CD14-positive monocyte (primary cell): ENCODE data around the gene SPPL3. TPM values are rescaled to one million over a fixed set of nuclear protein-coding genes. Genes with fewer than 3 reads are reported as not detected.
A peak's percentile ranks its signal among the peaks of the same experiment; 100 is the strongest.

ENCODE experiments used
- DNase-seq, 3 donors: peaks; one replicate each; pipeline ENCODE4 v3.0.0-alpha.2; 2011 to 2022
- H2AFZ ChIP-seq: 2 replicates; pipeline ENCODE4 v1.6.0; 2012; ENCODE audit warnings: mild to moderate bottlenecking, low read depth, low read length, inconsistent platforms; ENCODE audit not compliant: insufficient read depth, poor library complexity, severe bottlenecking
- H3K27ac ChIP-seq, 2 donors: 1 replicate in 1 of 2; 2 replicates in 1 of 2; pipeline ENCODE4 v1.5.1; 2012 to 2013; ENCODE audit warnings: low read length in 2 of 2, control low read depth in 1 of 2, inconsistent platforms in 1 of 2, low read depth in 1 of 2, mild to moderate bottlenecking in 1 of 2
- H3K27me3 ChIP-seq, 2 donors: one replicate each; pipeline versions ENCODE4 v1.6.0 to v1.6.1; 2011 to 2013; ENCODE audit warnings: low read length in 2 of 2; ENCODE audit not compliant: control insufficient read depth in 2 of 2, insufficient read depth in 2 of 2
- H3K36me3 ChIP-seq, 2 donors: replicated peaks in 1 of 2; 1 replicate in 1 of 2; 2 replicates in 1 of 2; pipeline versions ENCODE4 v1.5.1 to v1.6.1; 2012 to 2013; ENCODE audit warnings: low read length in 2 of 2, control low read depth in 1 of 2, inconsistent platforms in 1 of 2, mild to moderate bottlenecking in 1 of 2; ENCODE audit not compliant: insufficient read depth in 2 of 2, control insufficient read depth in 1 of 2
- H3K4me1 ChIP-seq, 2 donors: 1 replicate in 1 of 2; 2 replicates in 1 of 2; pipeline versions ENCODE4 v1.5.1 to v1.6.1; 2012 to 2013; ENCODE audit warnings: low read length in 2 of 2, control low read depth in 1 of 2, inconsistent platforms in 1 of 2, mild to moderate bottlenecking in 1 of 2, moderate library complexity in 1 of 2; ENCODE audit not compliant: insufficient read depth in 2 of 2, control insufficient read depth in 1 of 2
- H3K4me2 ChIP-seq: replicated peaks from 2 replicates; pipeline ENCODE3; 2012; ENCODE audit warnings: low read length, moderate library complexity, mild to moderate bottlenecking; ENCODE audit not compliant: poor library complexity, severe bottlenecking; ENCODE audit errors: extremely low read depth
- H3K4me3 ChIP-seq, 3 experiments: fragments of 200-600 bp in 1 of 3; sonication (generic) in 1 of 3; replicated peaks in 1 of 3; 1 replicate in 2 of 3; 2 replicates in 1 of 3; pipeline ENCODE4 v1.5.1; 2011 to 2013; ENCODE audit warnings: low read length in 3 of 3, mild to moderate bottlenecking in 3 of 3, control low read depth in 2 of 3, low read depth in 2 of 3, inconsistent platforms in 1 of 3, moderate library complexity in 1 of 3
- H3K79me2 ChIP-seq: 2 replicates; pipeline ENCODE4 v1.6.0; 2012; ENCODE audit warnings: mild to moderate bottlenecking, control low read depth, inconsistent platforms, low read length, moderate library complexity; ENCODE audit not compliant: insufficient read depth
- H3K9ac ChIP-seq: 2 replicates; pipeline ENCODE4 v1.6.0; 2017; ENCODE audit warnings: low read length, mild to moderate bottlenecking; ENCODE audit not compliant: insufficient read depth, poor library complexity, severe bottlenecking
- H3K9me3 ChIP-seq, 2 donors: replicated peaks in 1 of 2; 1 replicate in 1 of 2; 2 replicates in 1 of 2; pipeline versions ENCODE4 v1.5.1 to v1.6.1; 2012 to 2013; ENCODE audit warnings: low read length in 2 of 2, control low read depth in 1 of 2; ENCODE audit not compliant: control insufficient read depth in 1 of 2, insufficient read depth in 1 of 2
- H4K20me1 ChIP-seq: 2 replicates; pipeline ENCODE4 v1.6.0; 2012; ENCODE audit warnings: mild to moderate bottlenecking, low read length, control low read depth, moderate library complexity; ENCODE audit not compliant: insufficient read depth
- H3K27ac Mint-ChIP-seq, 7 donors: one replicate each; pipeline ENCODE4 v1.8.0; 2020; ENCODE audit warnings: mild to moderate bottlenecking in 7 of 7, mixed read lengths in 7 of 7, moderate library complexity in 6 of 7, inconsistent platforms in 2 of 7
- H3K27me3 Mint-ChIP-seq, 3 donors: one replicate each; pipeline ENCODE4 v1.8.0; 2021 to 2022; ENCODE audit warnings: low read depth in 3 of 3, mild to moderate bottlenecking in 3 of 3, mixed read lengths in 3 of 3, moderate library complexity in 3 of 3, inconsistent platforms in 1 of 3
- H3K36me3 Mint-ChIP-seq, 2 donors: one replicate each; pipeline ENCODE4 v1.8.0; 2020; ENCODE audit warnings: mixed read lengths in 2 of 2, inconsistent platforms in 1 of 2, mild to moderate bottlenecking in 1 of 2
- H3K4me1 Mint-ChIP-seq: one replicate; pipeline ENCODE4 v1.8.0; 2020; ENCODE audit warnings: mild to moderate bottlenecking, mixed read lengths
- H3K4me3 Mint-ChIP-seq, 2 donors: one replicate each; pipeline ENCODE4 v1.8.0; 2020; ENCODE audit warnings: mild to moderate bottlenecking in 2 of 2, mixed read lengths in 2 of 2, moderate library complexity in 1 of 2
- H3K9me3 Mint-ChIP-seq, 7 donors: one replicate each; pipeline ENCODE4 v1.8.0; 2020 to 2022; ENCODE audit warnings: mixed read lengths in 7 of 7, mild to moderate bottlenecking in 6 of 7, moderate library complexity in 6 of 7, inconsistent platforms in 2 of 7
- WGBS: methylation state at CpG from one replicate; pipeline ENCODE4 v1.1.5; 2013; ENCODE audit warnings: missing lambda C conversion rate; ENCODE audit not compliant: insufficient coverage; 5-methylcytosine and 5-hydroxymethylcytosine counted together
- intact Hi-C, 2 donors: fragments of 100-400 bp; cut with micrococcal nuclease; formaldehyde crosslinking; loops; one replicate each; pipeline versions ENCODE4 v1.15.0 to v1.15.1; 2023
- polyA plus RNA-seq, 3 donors: library from polyadenylated mRNA; depleted of rRNA in 1 of 3; unstranded in 2 of 3; stranded (reverse) in 1 of 3; fragments of 300-500 nt in 2 of 3; fragments of >200 nt in 1 of 3; fragmentation: Illumina TruSeq in 2 of 3; gene quantifications; 1 replicate in 2 of 3; 2 replicates in 1 of 3; pipeline ENCODE4 v1.2.3, GENCODE V29; 2012 to 2021
- TF ChIP-seq, protein P1 (sequence below): fragments of 200-600 bp; IDR thresholded peaks from one replicate; pipeline ENCODE4 v1.8.0; 2022; ENCODE audit warnings: antibody characterized with exemption, mild to moderate bottlenecking

SPPL3 gene
- polyA plus RNA-seq, 3 donors = 14.5 to 18.6 (median 18.5) TPM

DNA sequence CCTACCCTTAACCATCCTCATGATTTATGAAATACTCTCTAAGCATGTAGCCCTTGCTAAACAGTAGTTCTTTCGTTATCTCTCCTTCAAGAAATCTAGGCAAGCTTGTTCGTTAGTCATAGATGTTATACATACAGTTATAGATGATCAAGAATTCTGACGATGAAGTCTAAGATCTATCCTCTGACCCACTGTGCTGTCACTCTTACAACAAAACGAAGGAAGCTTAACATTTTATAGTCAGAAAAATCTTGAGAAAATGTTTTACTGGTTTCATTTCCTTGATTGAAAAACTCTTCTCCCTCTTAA lies 68.9 kb downstream of the SPPL3 start:
- H3K4me1 Mint-ChIP-seq = peaks cover 47% of the 10 kb centered on the region
- peaks cover 86% of the 10 kb centered on the region for H3K79me2 ChIP-seq

DNA sequence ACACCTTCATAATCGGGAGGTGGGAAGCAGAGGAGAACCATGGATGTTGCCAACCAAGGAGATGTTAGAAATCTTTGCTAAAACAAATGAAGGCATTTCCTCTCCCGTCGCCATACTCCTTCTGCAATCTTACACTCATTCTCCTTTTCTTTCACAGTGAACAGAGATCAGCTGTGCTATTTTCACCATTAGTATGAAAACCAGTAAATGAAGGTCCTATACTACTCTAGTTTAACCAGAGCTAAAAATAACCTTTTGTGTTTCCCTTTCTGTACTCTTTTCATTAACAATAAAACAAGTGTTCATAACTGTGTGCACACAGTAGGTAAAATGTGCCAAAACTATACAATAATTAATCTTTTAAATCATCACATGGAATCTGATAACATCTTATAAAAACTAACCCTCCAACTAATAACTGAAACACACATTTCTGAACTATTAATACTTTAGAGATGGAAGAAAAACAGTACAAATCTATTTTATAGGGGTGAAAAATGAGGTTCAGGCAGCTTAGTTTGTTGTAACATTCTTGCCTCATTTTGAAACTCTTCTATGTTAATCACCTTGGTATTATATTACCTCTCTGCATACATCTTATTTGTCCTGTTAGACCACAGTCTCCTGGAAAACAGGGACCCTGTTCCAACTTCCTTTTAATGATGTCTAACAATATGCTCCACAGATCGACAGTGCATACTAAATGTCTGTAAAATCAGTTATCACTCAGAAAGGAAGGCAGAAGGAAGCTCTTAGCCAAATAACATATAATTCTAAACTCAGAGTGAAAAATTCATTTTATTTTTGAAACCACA lies 69.5 kb downstream of the SPPL3 start:
- Histone ChIP-seq H3K9ac (no peak overlapping the region), H3K27ac (peak overlapping the region in 1 of 2 donors; percentile 42), H4K20me1 (peaks cover 91% of the 10 kb centered on the region), H3K79me2 (peaks cover 84% of the 10 kb centered on the region), H3K36me3 (no peaks in the 10 kb centered on the region), H3K9me3 (no peaks in the 10 kb centered on the region), H3K4me1 (peaks cover 22 to 28% of the 10 kb centered on the region in 2 donors), H3K27me3 (no peaks in the 10 kb centered on the region), H3K4me2 (peak overlapping the region; percentile 9), H2AFZ (no peak overlapping the region), H3K4me3 (no peak overlapping the region)
- intact Hi-C loops = no loop called here
- Mint-ChIP-seq H3K4me1 (peaks cover 46% of the 10 kb centered on the region), H3K4me3 (no peak overlapping the region), H3K9me3 (peaks cover 0 to 2% (median 0%) of the 10 kb centered on the region in 7 donors), H3K27ac (peak overlapping the region in 5 of 7 donors; percentile 10 to 77 (median 34)), H3K36me3 (peaks cover 0 to 1% of the 10 kb centered on the region in 2 donors), H3K27me3 (no peaks in the 10 kb centered on the region)
- 0% methylated on average over 2 of the region's 4 CpGs for WGBS
- no peak for DNase-seq
- TF ChIP-seq, protein P1, sequence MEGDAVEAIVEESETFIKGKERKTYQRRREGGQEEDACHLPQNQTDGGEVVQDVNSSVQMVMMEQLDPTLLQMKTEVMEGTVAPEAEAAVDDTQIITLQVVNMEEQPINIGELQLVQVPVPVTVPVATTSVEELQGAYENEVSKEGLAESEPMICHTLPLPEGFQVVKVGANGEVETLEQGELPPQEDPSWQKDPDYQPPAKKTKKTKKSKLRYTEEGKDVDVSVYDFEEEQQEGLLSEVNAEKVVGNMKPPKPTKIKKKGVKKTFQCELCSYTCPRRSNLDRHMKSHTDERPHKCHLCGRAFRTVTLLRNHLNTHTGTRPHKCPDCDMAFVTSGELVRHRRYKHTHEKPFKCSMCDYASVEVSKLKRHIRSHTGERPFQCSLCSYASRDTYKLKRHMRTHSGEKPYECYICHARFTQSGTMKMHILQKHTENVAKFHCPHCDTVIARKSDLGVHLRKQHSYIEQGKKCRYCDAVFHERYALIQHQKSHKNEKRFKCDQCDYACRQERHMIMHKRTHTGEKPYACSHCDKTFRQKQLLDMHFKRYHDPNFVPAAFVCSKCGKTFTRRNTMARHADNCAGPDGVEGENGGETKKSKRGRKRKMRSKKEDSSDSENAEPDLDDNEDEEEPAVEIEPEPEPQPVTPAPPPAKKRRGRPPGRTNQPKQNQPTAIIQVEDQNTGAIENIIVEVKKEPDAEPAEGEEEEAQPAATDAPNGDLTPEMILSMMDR = no peak

More for the DNA sequence above, 68.9 kb downstream of the SPPL3 start:
- Mint-ChIP-seq H3K4me3 (no peak overlapping the region), H3K27ac (peak overlapping the region in 5 of 7 donors; percentile 10 to 77 (median 34)), H3K27me3 (no peaks in the 10 kb centered on the region), H3K36me3 (peaks cover 2% of the 10 kb centered on the region in 2 donors), H3K9me3 (peaks cover 0 to 2% (median 0%) of the 10 kb centered on the region in 7 donors)
- intact Hi-C loops = no loop called here
- Histone ChIP-seq H3K4me3 (no peak overlapping the region), H3K36me3 (no peaks in the 10 kb centered on the region), H2AFZ (no peak overlapping the region), H3K4me1 (peaks cover 22 to 28% of the 10 kb centered on the region in 2 donors), H3K9me3 (no peaks in the 10 kb centered on the region), H3K9ac (no peak overlapping the region), H3K27me3 (no peaks in the 10 kb centered on the region), H4K20me1 (peaks cover 92% of the 10 kb centered on the region), H3K27ac (peak overlapping the region in 1 of 2 donors; percentile 42), H3K4me2 (peak overlapping the region; percentile 9)
- DNase-seq = no peak
- TF ChIP-seq, protein P1 = no peak
- no CpG with 5 or more reads among the region's 4 CpGs for WGBS
